Fibroblast of the aortic adventitia (primary cell): ENCODE results near the gene ACO2. TPM values are rescaled to one million over a fixed set of nuclear protein-coding genes. Genes with fewer than 3 reads are reported as not detected.
A peak's percentile ranks its signal among the peaks of the same experiment; 100 is the strongest.

Experiments
- DNase-seq: peaks from one replicate; pipeline ENCODE4 v3.0.0-alpha.2; 2010; ENCODE audit warnings: low read depth
- H3K4me3 ChIP-seq: 2 replicates; pipeline ENCODE4 v1.5.1; 2011; ENCODE audit warnings: low read depth, mild to moderate bottlenecking, control low read depth, low read length, moderate library complexity
- total RNA-seq: library from RNA; depleted of rRNA; stranded (reverse); fragments of >200 nt; gene quantifications from 2 replicates; pipeline ENCODE4 v1.2.3, GENCODE V29; 2012; ENCODE audit warnings: low replicate concordance
- TF ChIP-seq, protein P1 (sequence below): IDR thresholded peaks from 2 replicates; pipeline ENCODE4 v1.5.1; 2011; ENCODE audit warnings: mild to moderate bottlenecking, low read length, control low read depth, inconsistent platforms; ENCODE audit not compliant: insufficient read depth

ACO2 gene
- total RNA-seq, 1 donor, result 45.9 TPM

- DNase-seq, result peak; percentile 41
- H3K4me3 ChIP-seq, result no peak overlapping the region
- TF ChIP-seq, protein P1, sequence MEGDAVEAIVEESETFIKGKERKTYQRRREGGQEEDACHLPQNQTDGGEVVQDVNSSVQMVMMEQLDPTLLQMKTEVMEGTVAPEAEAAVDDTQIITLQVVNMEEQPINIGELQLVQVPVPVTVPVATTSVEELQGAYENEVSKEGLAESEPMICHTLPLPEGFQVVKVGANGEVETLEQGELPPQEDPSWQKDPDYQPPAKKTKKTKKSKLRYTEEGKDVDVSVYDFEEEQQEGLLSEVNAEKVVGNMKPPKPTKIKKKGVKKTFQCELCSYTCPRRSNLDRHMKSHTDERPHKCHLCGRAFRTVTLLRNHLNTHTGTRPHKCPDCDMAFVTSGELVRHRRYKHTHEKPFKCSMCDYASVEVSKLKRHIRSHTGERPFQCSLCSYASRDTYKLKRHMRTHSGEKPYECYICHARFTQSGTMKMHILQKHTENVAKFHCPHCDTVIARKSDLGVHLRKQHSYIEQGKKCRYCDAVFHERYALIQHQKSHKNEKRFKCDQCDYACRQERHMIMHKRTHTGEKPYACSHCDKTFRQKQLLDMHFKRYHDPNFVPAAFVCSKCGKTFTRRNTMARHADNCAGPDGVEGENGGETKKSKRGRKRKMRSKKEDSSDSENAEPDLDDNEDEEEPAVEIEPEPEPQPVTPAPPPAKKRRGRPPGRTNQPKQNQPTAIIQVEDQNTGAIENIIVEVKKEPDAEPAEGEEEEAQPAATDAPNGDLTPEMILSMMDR, result peak; percentile 58
Observed at GRCh38 chr22:41576877-41577276, 108.0 kb downstream of the ACO2 start.

DNA sequence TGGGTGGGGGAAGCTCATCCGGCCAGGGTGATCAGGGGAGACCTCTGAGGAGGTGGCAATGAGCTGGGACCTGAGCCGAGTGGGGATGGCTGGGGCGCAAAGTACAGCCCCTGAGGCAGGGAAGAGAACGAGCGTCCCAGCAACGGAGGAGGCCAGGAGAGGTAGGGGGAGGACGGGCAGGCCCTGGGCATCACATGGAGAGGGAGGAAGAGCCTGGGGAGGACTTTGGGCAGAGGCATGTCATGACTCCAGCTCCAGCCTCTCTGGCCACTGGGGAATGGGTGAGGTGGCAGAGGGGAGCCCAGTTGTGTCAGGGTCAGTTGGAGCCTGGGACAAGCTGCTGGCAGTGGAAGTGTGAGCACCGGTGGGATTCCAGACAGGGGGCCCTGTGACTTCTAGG, 109.2 kb downstream of the ACO2 start:
- no peak overlapping the region for H3K4me3 ChIP-seq
- no peak for DNase-seq
- TF ChIP-seq, protein P1, result no peak

Other genes starting within 250 kb of the ACO2 start
- gene CHADL, start 228.2 kb upstream of the ACO2 start, total RNA-seq, result 0.99 and 1.6 TPM in 2 replicates
- gene RANGAP1, start 182.9 kb upstream of the ACO2 start, total RNA-seq, result 78.5 and 89.4 TPM in 2 replicates
- 33.3 and 45.9 TPM in 2 replicates for gene ZC3H7B, start 167.6 kb upstream of the ACO2 start, total RNA-seq
- gene TEF, start 87.2 kb upstream of the ACO2 start, total RNA-seq, result 14.8 and 17.4 TPM in 2 replicates
- gene TOB2, start 22.3 kb upstream of the ACO2 start, total RNA-seq, result 25.4 and 40.1 TPM in 2 replicates
- gene PHF5A, start 425 bp upstream of the ACO2 start, total RNA-seq, result 34.6 and 35.7 TPM in 2 replicates
- gene POLR3H, start 75.4 kb downstream of the ACO2 start, total RNA-seq, result 18.7 and 27.7 TPM in 2 replicates
- gene CSDC2, start 91.9 kb downstream of the ACO2 start, total RNA-seq, result 3.3 and 3.8 TPM in 2 replicates
- gene PMM1, start 120.7 kb downstream of the ACO2 start, total RNA-seq, result 29.0 and 37.9 TPM in 2 replicates
- 4.8 and 20.8 TPM in 2 replicates for gene DESI1, start 151.9 kb downstream of the ACO2 start, total RNA-seq
- gene XRCC6, start 152.2 kb downstream of the ACO2 start, total RNA-seq, result 214 and 276 TPM in 2 replicates
- 15.4 and 82.5 TPM in 2 replicates for gene SNU13, start 219.8 kb downstream of the ACO2 start, total RNA-seq
- gene MEI1, start 230.4 kb downstream of the ACO2 start, total RNA-seq, result 0.27 TPM in 1 of 2 replicates, not detected in the other